ENCODE results near the gene MSRB1.

Gene MSRB1

DNA sequence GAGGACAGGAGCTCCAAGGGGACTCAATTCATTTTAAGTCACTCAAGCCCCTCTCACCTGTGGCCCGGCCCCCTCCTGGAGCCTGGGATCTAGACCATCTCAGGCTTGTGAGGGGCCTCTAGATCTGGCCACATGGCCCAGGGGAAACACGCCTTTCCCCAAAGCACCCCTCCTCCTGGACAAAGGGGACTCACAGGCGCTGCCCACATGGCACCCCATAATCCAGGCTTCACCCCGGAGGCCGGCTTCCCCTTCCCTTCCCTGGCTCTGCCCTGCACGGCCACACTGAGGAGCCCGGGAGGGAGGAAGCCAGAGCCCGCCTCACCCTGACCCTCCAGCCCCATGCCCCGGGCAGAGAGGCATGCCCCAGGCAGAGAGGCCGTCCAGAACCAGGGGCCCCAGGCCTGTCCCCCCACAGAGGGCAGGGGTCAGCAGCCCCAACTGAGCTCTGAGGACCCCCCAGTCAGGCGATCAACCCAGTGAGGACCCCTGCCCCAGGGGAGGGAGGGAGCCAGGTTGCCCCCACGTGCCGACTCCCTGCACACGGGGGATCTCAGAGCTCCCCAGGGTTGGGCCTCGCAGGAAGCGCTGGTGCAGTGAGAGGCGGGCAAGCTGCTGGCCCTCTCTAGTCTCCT lies 35.7 kb downstream of the MSRB1 start:
- DNase-seq (ENCODE audit: low read depth) = no peak

GRCh38 chr16:1906846-1907165 lies 36.2 kb downstream of the MSRB1 start:
- no peak for DNase-seq (ENCODE audit: low read depth)
- H3K4me3 ChIP-seq (ENCODE audit: low read length) = no peak overlapping the region

More for the DNA sequence above, 35.7 kb downstream of the MSRB1 start:
- TF ChIP-seq, protein P1, sequence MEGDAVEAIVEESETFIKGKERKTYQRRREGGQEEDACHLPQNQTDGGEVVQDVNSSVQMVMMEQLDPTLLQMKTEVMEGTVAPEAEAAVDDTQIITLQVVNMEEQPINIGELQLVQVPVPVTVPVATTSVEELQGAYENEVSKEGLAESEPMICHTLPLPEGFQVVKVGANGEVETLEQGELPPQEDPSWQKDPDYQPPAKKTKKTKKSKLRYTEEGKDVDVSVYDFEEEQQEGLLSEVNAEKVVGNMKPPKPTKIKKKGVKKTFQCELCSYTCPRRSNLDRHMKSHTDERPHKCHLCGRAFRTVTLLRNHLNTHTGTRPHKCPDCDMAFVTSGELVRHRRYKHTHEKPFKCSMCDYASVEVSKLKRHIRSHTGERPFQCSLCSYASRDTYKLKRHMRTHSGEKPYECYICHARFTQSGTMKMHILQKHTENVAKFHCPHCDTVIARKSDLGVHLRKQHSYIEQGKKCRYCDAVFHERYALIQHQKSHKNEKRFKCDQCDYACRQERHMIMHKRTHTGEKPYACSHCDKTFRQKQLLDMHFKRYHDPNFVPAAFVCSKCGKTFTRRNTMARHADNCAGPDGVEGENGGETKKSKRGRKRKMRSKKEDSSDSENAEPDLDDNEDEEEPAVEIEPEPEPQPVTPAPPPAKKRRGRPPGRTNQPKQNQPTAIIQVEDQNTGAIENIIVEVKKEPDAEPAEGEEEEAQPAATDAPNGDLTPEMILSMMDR (IDR thresholded peaks at IDR 0.05; ENCODE audit: insufficient read depth, low read depth, low read length, missing control alignments) = no peak
- H3K4me3 ChIP-seq (ENCODE audit: low read length) = no peak overlapping the region

GRCh38 chr16:1906055-1906845 lies 36.7 kb downstream of the MSRB1 start:
- no peak overlapping the region for H3K4me3 ChIP-seq (ENCODE audit: low read length)
- TF ChIP-seq, protein P1 (IDR thresholded peaks at IDR 0.05; ENCODE audit: insufficient read depth, low read depth, low read length, missing control alignments) = no peak
- no peak for DNase-seq (ENCODE audit: low read depth)

More at GRCh38 chr16:1906846-1907165, 36.2 kb downstream of the MSRB1 start:
- TF ChIP-seq, protein P1 (IDR thresholded peaks at IDR 0.05; ENCODE audit: insufficient read depth, low read depth, low read length, missing control alignments) = no peak

DNA sequence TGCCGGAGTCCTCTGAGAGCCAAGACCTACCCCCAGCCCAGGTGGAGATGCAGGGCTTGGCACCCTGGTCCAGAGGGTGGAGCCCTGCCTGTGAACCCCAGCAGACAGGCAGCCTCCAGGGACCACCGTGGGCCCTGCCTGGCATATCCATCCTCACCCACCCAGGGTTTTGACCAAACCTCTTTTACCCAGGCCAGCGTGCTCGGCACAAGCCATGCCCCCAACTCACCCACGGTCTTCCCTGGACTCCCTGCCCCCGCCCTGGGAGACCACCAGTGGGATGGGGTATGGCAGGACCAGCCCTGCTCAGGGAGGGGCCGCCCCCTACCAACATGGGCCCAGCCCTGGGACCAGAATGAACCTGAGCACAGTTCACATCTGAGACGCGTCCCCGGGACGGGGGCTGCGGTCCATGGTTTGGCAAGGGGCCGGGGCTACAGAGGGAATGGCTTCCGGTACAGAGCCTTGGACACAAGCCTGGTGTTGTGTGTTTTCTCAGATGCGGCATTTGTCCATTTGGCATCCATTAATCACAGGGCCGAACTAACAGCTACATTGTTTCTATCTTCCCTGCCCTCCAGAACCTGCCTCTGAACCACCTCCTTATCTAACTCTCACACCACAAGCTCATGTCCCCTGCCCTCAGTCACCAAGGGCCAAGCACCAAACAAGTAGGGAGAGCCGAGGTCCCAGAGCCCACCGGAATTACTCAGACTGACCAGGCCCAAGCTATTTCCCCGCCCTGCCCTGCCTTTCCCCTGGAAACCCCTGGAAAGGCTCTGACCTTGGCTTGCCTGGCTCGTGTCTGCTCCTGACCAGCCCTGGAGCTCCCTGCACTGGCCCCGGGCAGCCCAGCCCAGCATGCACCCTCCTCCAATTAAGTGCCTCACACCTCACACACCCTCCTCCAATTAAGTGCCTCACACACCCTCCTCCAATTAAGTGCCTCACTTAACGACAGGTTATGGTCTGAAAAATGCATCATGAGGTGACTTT lies 38.9 kb downstream of the MSRB1 start:
- TF ChIP-seq, protein P1 (IDR thresholded peaks at IDR 0.05; ENCODE audit: insufficient read depth, low read depth, low read length, missing control alignments) = no peak
- no peak for DNase-seq (ENCODE audit: low read depth)
- no peak overlapping the region for H3K4me3 ChIP-seq (ENCODE audit: low read length)

GRCh38 chr16:1903220-1903574 lies 39.8 kb downstream of the MSRB1 start:
- TF ChIP-seq, protein P1 (IDR thresholded peaks at IDR 0.05; ENCODE audit: insufficient read depth, low read depth, low read length, missing control alignments) = no peak
- H3K4me3 ChIP-seq (ENCODE audit: low read length) = no peak overlapping the region
- DNase-seq (ENCODE audit: low read depth) = no peak

- H3K4me3 ChIP-seq (ENCODE audit: low read length) = no peak overlapping the region
- TF ChIP-seq, protein P1 (IDR thresholded peaks at IDR 0.05; ENCODE audit: insufficient read depth, low read depth, low read length, missing control alignments) = no peak
Observed at GRCh38 chr16:1902547-1903219, 40.3 kb downstream of the MSRB1 start.

More at GRCh38 chr16:1902547-1903219, 40.3 kb downstream of the MSRB1 start:
- no peak for DNase-seq (ENCODE audit: low read depth)

Data from epithelial cell of esophagus (primary cell).